ENCODE results near the gene PRKCE. TPM values are rescaled to one million over a fixed set of nuclear protein-coding genes. Genes with fewer than 3 reads are reported as not detected.

PRKCE gene
- total and polyA plus RNA-seq, 2 donors (not counting 3 experiments of a cell fraction or from before 2014, with no cell fraction given): 27.9 to 33.9 TPM

DNA sequence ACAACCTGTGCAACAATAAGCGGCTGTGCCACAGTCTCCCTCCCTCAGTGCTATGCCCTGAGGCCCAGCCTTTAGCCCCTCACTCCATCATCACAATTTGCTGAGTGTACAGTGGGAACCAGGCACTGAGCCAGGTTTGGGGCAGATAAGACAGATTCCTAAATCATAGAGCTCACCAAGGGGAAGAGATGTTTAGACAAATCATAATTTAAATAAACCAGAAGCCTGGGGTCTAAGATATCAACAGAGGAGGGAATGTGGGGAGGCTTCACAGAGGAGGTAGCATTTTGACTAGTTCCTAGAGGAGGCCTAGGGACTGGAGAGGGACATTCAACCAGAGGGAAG lies 506.5 kb downstream of the PRKCE start:
- Histone ChIP-seq H3K4me1 (ENCODE audit: control insufficient read depth, extremely low read depth, insufficient read depth, low read length) (no peaks in the 10 kb centered on the region), H3K36me3 (ENCODE audit: control insufficient read depth in 2 of 2, extremely low read depth in 1 of 2, insufficient read depth in 2 of 2, low read length in 2 of 2) (peaks cover 0 to 10% of the 10 kb centered on the region in 2 experiments), H3K4me3 (replicated peaks in 1 of 3; ENCODE audit: insufficient read depth in 1 of 3, low read depth in 1 of 3, low read length in 3 of 3) (no peak overlapping the region), H3K27me3 (ENCODE audit: control insufficient read depth in 2 of 2, insufficient read depth in 2 of 2, low read length in 2 of 2) (no peaks in the 10 kb centered on the region), H3K9me3 (replicated peaks; ENCODE audit: control insufficient read depth, insufficient read depth, low read length) (no peaks in the 10 kb centered on the region), H4K20me1 (replicated peaks; ENCODE audit: control insufficient read depth, extremely low read depth, insufficient read depth, low read length) (no peaks in the 10 kb centered on the region), H3K9me1 (replicated peaks; ENCODE audit: control insufficient read depth, extremely low read depth, insufficient read depth, low read length) (no peaks in the 10 kb centered on the region), H3K9ac (replicated peaks; ENCODE audit: extremely low read depth, insufficient read depth, low read length) (no peak overlapping the region), H2AFZ (ENCODE audit: low read depth, low read length) (no peak overlapping the region), H3K4me2 (ENCODE audit: insufficient read depth, low read length) (no peak overlapping the region), H3K79me2 (ENCODE audit: control insufficient read depth, insufficient read depth, low read length) (no peaks in the 10 kb centered on the region), H3K27ac (ENCODE audit: insufficient read depth, low read depth, low read length) (no peak overlapping the region)
- no peak for TF ChIP-seq FOS (IDR thresholded peaks at IDR 0.05; ENCODE audit: borderline replicate concordance, insufficient read depth, low read length)
- TF ChIP-seq, protein P1, sequence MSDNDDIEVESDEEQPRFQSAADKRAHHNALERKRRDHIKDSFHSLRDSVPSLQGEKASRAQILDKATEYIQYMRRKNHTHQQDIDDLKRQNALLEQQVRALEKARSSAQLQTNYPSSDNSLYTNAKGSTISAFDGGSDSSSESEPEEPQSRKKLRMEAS (IDR thresholded peaks at IDR 0.05; ENCODE audit: insufficient read depth, insufficient read length): no peak
- no peak for TF ChIP-seq JUN (IDR thresholded peaks at IDR 0.05; ENCODE audit: borderline replicate concordance, insufficient read depth, insufficient read length, low read depth)
- TF ChIP-seq, protein P2, sequence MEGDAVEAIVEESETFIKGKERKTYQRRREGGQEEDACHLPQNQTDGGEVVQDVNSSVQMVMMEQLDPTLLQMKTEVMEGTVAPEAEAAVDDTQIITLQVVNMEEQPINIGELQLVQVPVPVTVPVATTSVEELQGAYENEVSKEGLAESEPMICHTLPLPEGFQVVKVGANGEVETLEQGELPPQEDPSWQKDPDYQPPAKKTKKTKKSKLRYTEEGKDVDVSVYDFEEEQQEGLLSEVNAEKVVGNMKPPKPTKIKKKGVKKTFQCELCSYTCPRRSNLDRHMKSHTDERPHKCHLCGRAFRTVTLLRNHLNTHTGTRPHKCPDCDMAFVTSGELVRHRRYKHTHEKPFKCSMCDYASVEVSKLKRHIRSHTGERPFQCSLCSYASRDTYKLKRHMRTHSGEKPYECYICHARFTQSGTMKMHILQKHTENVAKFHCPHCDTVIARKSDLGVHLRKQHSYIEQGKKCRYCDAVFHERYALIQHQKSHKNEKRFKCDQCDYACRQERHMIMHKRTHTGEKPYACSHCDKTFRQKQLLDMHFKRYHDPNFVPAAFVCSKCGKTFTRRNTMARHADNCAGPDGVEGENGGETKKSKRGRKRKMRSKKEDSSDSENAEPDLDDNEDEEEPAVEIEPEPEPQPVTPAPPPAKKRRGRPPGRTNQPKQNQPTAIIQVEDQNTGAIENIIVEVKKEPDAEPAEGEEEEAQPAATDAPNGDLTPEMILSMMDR (IDR thresholded peaks at IDR 0.05; ENCODE audit: extremely low read depth in 1 of 2, insufficient read depth in 1 of 2, low read depth in 1 of 2, low read length in 2 of 2): no peak
- TF ChIP-seq MYC (IDR thresholded peaks at IDR 0.05; ENCODE audit: low read depth, low read length): no peak
- TF ChIP-seq GATA2 (IDR thresholded peaks at IDR 0.05; ENCODE audit: insufficient read depth, insufficient read length, low read depth, low read length): no peak
- TF ChIP-seq EZH2 (IDR thresholded peaks at IDR 0.05; ENCODE audit: borderline replicate concordance, low read depth, low read length, severe bottlenecking): no peak
- TF ChIP-seq POLR2AphosphoS5 (IDR thresholded peaks at IDR 0.05; ENCODE audit: insufficient read depth, low read depth, low read length): no peak
- TF ChIP-seq POLR2A (IDR thresholded peaks at IDR 0.05; ENCODE audit: low read depth, low read length): no peak
- ChIA-PET CTCF (interaction anchor here (1.2 to 2.1 kb wide), 3 partner anchors 78 to 136 kb away, joined by 3 to 9 read pairs (median 6); no protein-coding TSS in a partner anchor), POLR2A (no interaction called here)
- FAIRE-seq (no peak), DNase-seq (ENCODE audit: low read depth, low spot score) (no peak)
- no TSS peak for BruUV-seq (replicated peaks)
- dilution Hi-C loops (cut with MboI; ENCODE audit: extremely low pct_ligation_motif_present, low sequenced_read_pairs) (no loop called here), intact Hi-C loops (cut with micrococcal nuclease) (no loop called here)
